OCI-LY7 (cell line): Measurements from ENCODE around the gene KRTAP5-5.
"Not testable (repeated sequence)": the region's sequence is repeated elsewhere in the genome, so short reads cannot be mapped to it uniquely, and the experiment has no call there.

Source experiments
- CTCF ChIP-seq: fragments of 200-600 bp; sonication (generic); conservative IDR thresholded peaks from 2 replicates; pipeline ENCODE4 v1.5.1; 2014; ENCODE audit warnings: mild to moderate bottlenecking, antibody characterized with exemption, low read length, moderate library complexity, mixed read lengths
- EZH2phosphoT487 ChIP-seq: fragments of 200-600 bp; sonication (generic); IDR thresholded peaks from 2 replicates; pipeline ENCODE4 v1.6.1; 2018; ENCODE audit warnings: low read depth, borderline replicate concordance, mild to moderate bottlenecking, mixed run types, antibody characterized with exemption, low read length, moderate library complexity, mixed read lengths

- TF ChIP-seq CTCF, EZH2phosphoT487: not testable (repeated sequence)
Observed at GRCh38 chr11:1646540-1646939, 17.0 kb downstream of the KRTAP5-5 start.
